Mesenteric fat pad (tissue), 1 donor: ENCODE results near the gene SPINT1. TPM values are rescaled to one million over a fixed set of nuclear protein-coding genes. Genes with fewer than 3 reads are reported as not detected.

Source experiments
- DNase-seq: peaks from one replicate; pipeline ENCODE4 v3.0.0-alpha.2; 2020; ENCODE audit warnings: low spot score
- long read RNA-seq: library from polyadenylated mRNA; unstranded; transcript quantifications from one replicate; pipeline ENCODE4 v2.0.0, GENCODE V29; 2020
- total RNA-seq: library from RNA; stranded (reverse); fragmentation: NEBNext Ultra II Directional; extraction: Animal tissue kit (Norgen Biotek cat#: 25700); gene quantifications from one replicate; pipeline ENCODE4 v1.2.1, GENCODE V29; 2021
- donor health status: DM: yes; HTN: yes; CAD: no.

The SPINT1 gene
- 2.7 TPM for total RNA-seq
- long read RNA-seq, transcript SPINT1-202 (11 exons, 2,456 nt): major isoform, 7 of 17 reads
- long read RNA-seq, partial matches to known transcripts: 5 of 17 reads
- long read RNA-seq, other reads (novel, unspliced or antisense): 4 of 17 reads

- no peak for DNase-seq
These were observed at the start of gene SPINT1 for GRCh38 chr15:40843885-40844695. TSS of gene SPINT1 (plus strand) at chr15:40844048. CDS start at chr15:40844555, 507 bp downstream.

GRCh38 chr15:40796041-40796440, 47.8 kb upstream of the SPINT1 start:
- no peak for DNase-seq

- DNase-seq: no peak
These were observed 47.3 kb upstream of the SPINT1 start for GRCh38 chr15:40796512-40796911.

- DNase-seq: no peak
These were observed 44.3 kb upstream of the SPINT1 start for GRCh38 chr15:40799523-40799922.

GRCh38 chr15:40803076-40803475, 40.8 kb upstream of the SPINT1 start:
- DNase-seq: no peak

- DNase-seq: no peak
These were observed 40.2 kb upstream of the SPINT1 start for GRCh38 chr15:40803688-40804087.

- no peak for DNase-seq
These were observed 37.2 kb upstream of the SPINT1 start for GRCh38 chr15:40806672-40807027.

- peak; percentile 97 for DNase-seq
These were observed 36.6 kb upstream of the SPINT1 start, which contains the start of the genes DNAJC17 and ZFYVE19 for GRCh38 chr15:40807028-40807887. TSS of gene DNAJC17 (minus strand) at chr15:40807473. CDS start at chr15:40807446, 27 bp downstream. TSS of gene ZFYVE19 (plus strand) at chr15:40807089. CDS start at chr15:40807590, 501 bp downstream.

GRCh38 chr15:40807888-40808461, 35.9 kb upstream of the SPINT1 start:
- DNase-seq: no peak

- no peak for DNase-seq
These were observed 34.9 kb upstream of the SPINT1 start for GRCh38 chr15:40808861-40809450.

- DNase-seq: no peak
These were observed 31.0 kb upstream of the SPINT1 start for GRCh38 chr15:40812721-40813425.

- no peak for DNase-seq
These were observed 28.7 kb upstream of the SPINT1 start for GRCh38 chr15:40815042-40815698.

- no peak for DNase-seq
These were observed 24.8 kb upstream of the SPINT1 start for GRCh38 chr15:40819048-40819447.

GRCh38 chr15:40821195-40821594, 22.7 kb upstream of the SPINT1 start:
- DNase-seq: no peak

GRCh38 chr15:40823572-40824343, 20.1 kb upstream of the SPINT1 start:
- no peak for DNase-seq

- DNase-seq: no peak
These were observed 18.0 kb upstream of the SPINT1 start for GRCh38 chr15:40825661-40826422.

GRCh38 chr15:40826423-40827075, 17.3 kb upstream of the SPINT1 start:
- no peak for DNase-seq
